Fibroblast of skin of right quadriceps (primary cell): ENCODE results near the gene FSTL4.

Source experiments
- DNase-seq: peaks from one replicate; pipeline ENCODE4 v3.0.0-alpha.2; 2013

The FSTL4 gene

DNA sequence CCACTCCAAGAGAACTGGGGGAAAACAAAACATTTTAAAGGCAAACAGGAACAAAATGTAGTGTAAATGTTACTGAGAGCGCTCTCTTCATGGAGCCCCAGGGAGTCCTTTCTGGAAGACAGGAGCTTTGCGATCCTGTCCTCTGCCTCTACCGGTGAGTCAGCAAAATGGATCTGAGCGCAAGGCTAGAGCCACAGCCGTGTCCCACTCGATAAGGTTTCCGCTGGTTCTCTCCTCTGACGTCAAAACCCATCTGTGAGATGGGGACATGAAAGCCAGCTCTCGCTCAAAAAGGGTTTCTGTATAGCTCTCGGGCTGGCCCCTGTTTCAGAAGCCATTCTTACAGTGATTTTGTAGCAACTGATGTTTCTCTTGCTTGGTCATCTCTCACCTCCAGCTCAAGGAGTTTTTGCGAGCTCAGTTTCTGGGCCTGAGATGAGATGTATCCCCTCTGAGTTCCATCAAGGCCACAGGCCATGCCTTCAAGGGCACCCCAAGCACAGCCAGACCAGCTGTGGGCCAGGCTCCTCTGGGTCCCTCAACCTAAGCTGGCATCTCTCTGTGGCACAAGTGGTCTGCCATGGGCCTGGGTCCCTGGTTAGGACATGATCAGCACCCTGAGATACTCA, 101.6 kb downstream of the FSTL4 start:
- DNase-seq = no peak

DNA sequence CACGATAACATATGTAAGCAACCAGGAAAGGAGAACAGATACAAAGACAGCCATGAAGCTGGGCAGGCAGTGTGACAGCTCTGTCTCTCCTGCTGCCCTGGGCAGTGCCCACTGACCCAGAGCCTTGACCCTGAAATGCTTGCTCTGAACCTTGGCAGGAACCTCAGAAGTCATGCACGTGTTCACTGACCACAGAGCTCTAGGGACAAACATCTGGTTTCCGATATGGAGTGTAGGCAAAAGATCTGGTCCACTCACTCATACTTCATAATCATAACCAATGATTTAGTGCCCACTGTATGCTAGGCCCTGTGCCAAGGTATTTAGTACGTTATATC, 102.6 kb downstream of the FSTL4 start:
- no peak for DNase-seq

DNA sequence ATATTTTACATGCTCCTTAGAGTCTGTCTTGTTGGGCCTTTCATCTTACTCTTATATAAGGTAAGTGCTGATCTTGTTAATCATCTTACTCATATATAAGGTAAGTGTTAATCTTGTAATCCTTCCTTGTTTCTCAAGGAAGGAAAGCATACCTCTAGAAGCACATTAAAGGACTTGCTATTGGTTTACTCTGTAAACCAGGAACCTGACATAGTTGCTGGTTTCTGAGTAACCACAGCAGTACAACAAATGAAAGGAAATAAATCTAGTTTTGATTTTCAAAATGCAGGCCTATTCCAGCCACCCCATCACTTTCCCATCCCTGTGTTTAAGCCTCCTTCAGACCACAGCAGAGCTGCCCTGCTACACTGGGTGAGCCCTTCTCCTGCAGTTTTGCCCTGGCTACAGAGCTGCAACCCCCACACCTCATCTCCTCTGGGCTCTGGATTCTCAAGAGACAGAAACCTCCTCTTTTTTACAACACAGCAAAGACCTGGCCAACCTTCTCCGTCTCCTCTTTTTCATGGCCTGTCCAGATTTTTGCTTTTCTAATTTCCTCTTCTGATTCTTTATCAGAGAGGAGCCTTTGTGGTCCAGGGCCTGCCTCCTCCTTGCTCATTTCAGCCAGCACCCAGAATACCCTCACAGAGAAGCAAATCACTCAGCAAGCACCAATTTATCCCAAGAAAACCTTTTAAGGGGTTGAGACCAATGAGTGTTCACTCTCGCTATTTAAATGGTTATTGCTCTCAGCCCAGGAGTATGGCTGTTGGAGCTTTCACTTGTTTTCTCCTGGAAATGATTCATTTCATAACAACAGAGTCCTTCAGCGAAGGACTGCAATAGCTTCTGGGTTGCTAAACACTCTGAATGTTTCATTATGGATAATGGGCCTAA, 103.2 kb downstream of the FSTL4 start:
- no peak for DNase-seq

DNA sequence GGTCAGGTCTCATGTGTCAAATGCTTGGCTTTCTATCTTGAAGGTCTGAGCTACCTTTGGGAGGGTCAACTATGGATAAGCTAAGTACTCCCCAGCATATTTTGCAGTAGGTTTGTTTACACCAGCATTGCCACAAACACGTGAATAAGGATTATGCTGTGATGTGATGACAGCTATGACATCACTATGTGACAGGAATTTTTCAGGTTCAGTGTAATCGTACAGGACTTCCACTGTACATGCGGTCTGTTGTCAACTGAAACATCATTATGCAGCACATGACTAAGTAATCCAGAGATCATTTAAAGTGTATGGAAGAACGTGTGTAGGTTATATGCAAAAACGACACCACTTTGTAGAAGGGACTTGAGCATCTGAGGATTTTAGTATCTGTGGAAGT, 104.0 kb downstream of the FSTL4 start:
- DNase-seq = no peak

DNA sequence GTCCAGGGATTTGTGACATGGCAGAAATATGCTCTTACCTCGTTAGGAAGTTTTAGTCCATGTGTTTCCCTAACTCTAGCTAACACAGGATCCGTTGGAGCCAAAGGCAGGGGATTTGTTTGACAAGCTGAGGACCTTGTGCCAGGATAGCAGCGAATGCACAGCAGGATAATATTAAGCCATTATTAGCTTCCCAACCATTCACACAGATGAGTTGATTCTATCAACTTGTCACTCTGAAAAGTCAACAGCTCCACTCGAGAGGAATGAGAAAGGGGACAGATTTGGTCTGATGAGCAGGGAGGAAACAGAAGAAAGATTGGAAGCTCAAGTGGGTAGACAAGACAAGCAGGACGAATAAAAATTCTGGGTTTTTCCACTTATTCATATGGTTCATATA, 106.2 kb downstream of the FSTL4 start:
- no peak for DNase-seq

DNA sequence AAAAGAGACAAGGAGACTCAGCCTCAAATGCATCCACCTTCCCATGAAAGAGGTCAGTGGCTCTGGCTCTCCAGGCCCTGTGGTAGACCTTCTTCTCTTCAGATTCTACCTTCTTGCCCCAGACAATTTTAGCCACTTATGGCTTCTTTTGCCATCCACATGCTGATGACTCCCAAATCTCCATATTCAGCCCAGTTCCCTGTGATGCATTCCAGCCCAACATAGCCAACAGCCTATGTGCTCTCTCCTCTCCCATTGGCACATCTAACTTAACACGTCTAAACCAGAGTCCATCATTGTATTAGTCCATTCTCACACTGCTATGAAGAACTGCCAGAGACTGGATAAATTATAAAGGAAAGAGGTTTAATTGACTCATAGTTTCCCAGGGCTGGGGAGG, 108.8 kb downstream of the FSTL4 start:
- no peak for DNase-seq

DNA sequence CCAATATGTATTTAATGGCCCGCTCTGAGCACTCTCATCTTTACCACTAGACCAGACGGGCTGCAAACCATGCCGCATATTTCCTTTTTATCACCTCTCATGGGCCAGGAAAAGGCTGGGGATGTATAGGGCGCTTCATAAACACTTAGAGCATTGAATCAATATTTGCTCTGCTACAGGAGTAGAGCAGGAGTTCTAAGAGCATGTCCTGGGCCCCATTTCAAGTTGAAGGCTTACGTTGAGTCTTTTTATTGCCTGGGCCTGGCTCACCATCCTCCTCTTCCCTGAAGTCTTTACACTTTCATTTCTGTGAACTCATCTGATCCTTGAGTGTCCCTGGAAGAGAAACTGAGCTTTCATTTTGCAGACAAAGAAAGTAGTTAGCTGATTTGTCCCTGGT, 112.4 kb downstream of the FSTL4 start:
- DNase-seq = no peak

DNA sequence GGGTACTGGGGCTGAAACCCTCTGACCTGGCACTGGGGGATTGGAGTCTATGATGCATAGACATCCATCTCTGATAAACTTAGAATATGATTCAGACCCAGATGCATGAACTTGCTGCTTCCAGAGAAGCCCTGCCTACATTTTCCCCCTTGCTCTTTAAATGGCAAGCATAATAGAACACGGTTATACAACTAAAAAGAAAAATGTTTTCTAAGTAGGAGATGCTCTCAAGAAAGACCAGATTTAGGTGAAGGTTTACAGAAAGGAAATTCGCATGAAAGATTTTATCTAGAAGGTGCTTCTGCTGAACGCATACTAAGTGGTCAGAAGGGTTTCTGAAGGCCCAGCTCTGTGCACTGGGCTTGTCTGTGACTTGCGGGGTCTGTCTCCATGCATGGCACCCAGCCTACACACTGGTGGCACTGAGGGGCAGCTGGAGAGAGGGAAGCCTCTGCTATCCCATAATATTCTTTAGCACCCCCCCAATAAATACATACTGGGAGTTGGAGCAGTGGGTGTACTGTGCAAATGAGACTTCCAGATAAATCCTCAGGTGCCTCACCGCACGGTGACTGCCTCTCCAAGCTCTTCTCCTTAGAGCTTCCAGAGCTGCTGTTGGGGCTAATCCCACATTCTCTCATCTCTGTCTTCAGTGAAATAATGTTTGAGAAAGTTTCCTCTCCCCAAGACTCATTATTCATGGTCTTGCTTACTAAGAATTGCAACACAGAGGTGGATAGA, 114.6 kb downstream of the FSTL4 start:
- DNase-seq = no peak

DNA sequence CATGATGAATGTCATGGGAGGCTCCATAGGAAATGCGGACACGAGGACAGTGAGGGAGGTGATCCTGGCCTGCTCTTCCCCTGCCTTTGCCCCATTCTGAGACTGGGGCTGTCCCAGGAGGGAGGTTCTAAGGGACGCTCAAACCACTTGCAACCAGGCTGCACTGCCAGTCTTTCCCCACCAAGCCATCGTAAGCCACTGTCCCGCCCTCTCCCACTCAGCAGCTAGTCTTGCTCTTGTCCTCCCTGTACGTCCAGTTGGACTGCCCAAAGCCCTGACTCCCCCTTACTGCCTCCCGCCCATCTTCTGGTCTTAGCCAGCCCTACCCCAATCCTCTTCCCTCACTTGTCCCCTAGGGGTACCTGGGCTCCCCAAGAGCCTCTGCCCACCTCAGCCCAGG, 115.7 kb downstream of the FSTL4 start:
- DNase-seq = no peak

DNA sequence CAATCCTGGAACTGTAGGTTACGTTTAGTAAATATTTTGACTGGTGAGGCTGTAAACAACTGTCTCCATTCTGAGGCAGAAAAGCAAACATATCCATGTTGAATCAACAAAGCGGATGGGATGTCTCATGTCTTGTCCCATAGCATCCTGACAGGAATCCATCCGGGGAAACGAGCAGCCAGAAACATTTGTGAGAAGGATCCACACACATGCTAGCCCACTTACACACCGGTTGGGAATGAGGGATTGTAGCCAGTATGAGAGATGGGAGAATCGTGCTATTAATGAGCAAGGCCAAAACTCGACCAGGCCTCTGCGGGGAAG, 117.5 kb downstream of the FSTL4 start:
- DNase-seq = no peak

DNA sequence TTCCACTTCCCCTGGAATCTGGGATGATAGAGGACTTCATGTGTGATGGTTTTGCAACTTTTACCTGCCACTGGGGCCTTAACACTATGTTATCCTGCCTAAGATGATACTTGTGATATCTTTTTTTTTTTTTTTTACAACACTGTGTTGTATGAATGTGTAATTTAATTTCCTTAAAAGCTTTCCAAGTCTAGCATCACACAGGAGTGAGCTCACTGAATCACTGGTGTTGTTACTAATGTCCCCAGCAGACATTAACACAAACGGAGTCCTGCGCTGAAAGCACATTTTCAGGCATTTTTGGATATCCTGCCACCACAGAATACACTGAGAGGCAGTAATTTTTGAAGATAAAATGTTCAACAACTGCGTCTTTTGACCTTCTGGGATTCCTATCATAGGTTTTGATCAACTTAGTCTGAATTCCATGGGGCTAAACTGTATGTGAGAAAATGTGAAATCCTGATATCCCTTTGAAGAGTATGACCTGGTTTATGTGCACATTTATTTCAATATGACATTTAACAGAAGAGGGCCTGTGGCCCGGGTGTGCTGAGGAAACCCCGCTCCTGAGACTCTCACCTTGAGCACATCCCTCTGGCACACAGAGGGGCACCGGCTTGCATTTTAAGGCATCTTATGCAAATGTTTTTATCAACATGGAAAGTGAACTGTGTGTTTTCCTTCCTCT, 118.0 kb downstream of the FSTL4 start:
- DNase-seq = no peak

DNA sequence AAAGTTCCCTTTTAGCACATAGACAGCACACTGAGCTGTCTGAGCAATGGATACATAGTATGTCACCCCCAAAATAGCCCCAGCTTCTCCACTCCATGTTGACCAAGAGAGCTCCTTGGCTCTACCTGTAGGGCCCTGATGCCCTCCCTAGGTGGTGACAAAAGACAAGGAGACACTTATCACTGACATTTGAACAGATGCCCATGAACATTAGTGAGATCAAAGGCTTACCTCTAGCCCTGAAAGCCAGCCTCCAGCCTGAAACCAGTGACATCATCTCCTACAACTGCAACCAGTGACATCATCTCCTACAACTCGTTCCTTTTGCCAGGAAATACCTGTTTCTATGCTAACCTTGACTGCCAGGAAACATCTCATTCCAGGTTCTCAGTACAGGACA, 122.7 kb downstream of the FSTL4 start:
- DNase-seq = no peak

DNA sequence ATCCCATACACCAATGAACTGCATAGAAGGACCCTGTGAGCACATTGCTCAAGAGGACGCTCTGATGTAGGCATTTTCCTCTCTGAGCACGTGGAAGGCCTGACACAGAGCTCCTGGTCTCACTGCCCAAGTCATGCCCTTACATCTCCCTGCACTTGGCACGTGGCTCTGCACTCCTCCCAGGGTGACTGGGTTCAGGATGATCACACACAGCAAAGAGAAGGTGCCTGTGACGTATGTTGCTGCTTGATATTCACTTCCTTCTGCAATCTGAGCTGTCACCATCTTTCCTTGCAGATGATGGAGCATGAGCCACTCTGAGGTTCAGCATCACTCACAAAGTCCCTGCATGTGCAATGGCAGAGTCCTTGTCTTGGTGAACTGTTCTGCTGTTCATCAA, 125.2 kb downstream of the FSTL4 start:
- DNase-seq = no peak

DNA sequence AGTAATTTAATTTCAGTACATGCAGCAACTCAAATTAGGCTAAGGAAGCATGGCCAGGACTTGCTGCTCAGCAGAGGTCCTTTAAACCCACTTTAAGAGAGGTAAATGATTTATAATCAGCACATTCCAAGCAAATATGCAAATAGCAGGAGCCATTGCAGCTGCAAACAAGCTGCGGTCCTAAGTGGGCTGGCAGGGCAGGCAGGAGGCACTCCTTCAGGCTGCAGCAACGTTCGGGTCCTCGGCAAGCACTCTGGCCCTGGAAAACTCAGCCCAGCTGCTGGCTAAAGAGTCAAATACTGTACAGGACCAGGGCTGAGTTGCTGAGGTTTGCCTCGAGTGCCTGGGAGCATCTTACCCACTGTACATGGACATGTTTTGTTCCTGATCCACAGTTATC, 126.9 kb downstream of the FSTL4 start:
- DNase-seq = no peak

DNA sequence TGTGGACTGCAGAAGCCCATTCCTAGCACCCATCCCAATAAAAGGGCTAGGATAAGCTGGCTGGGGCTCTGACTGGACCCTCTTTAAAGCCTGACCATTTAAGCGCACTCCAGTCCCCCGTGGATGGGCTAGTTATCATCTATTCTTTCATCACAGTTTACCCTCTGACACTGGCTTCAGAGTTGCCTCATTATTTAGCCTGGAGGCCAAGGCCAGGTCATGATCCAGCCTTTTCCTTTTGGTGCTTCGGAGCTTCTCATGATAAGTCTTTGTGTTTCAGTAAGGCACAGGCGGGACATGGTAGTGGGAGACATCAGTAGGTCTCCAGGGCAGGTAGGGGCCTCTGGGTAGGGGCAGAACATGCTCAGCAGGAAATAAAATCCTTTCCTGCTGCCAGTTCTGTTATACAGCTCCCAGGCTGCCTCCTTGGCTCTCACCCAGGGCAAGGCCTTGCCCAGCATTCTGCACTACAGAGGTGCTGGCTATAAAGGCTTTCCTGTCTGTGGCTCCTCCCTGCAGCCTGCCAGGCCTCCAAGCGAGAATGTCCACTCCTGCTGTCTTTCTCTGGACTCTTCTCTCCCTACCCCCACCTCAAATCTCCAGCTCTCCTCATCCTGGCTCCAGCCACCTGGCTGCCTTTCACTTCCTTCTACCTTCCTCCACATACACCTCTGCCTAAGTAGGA, 128.8 kb downstream of the FSTL4 start:
- no peak for DNase-seq

DNA sequence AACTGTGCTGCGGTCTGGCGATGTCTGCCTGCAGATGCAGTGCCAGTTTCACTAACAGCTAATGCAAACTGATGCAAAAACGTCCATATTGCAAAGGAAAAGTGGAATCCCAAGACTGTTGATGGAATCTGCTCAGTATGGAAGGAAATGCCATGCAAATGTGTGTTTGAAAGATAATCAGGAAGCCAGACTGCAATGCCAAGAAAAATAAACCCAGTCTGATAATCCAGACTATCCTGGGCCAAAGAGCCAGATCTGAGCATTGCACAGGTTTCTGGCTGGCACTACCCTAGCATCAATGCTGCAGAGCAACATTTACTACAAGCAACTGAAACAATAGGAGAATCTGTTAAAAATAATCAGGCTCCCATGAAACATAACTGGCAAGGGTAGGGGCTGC, 130.3 kb downstream of the FSTL4 start:
- no peak for DNase-seq

DNA sequence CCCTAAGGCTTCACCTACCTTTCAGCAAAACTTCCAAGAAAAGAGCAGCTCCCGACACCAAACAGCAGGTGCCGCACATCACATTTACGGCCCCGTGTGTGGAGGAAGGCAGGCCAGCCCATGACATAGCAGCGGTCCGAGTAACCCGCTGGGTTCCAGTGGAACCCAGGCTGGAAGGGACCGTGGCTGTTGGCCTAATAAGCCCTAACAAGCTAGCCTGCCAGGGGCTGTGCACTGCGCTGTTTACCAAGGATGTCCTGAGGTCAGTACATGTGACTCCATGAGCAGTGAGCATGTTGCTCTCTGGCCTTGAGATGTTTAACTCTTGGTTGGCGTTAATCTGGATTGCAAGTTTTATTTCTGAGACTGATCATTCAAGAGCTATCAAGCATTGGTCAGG, 131.5 kb downstream of the FSTL4 start:
- DNase-seq = no peak

DNA sequence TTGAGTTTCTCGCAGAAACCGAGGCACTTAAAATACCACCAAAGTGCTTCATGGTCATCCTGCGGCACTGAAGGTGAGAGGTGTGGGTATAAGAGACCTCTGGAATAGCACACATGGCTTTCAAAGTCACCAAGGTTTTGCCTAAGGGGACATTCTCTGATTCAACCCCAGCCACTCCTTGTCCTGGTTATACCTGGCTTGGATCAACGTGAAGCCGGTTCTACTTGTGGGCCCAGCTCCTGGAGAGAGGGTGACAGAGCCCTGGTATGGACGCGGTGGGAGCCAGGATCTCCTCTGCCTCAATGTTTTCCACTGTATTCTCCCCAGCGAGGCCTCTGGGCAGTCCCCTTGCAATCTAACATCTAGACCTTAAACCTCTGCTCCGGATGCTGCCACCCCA, 132.0 kb downstream of the FSTL4 start:
- DNase-seq = no peak

DNA sequence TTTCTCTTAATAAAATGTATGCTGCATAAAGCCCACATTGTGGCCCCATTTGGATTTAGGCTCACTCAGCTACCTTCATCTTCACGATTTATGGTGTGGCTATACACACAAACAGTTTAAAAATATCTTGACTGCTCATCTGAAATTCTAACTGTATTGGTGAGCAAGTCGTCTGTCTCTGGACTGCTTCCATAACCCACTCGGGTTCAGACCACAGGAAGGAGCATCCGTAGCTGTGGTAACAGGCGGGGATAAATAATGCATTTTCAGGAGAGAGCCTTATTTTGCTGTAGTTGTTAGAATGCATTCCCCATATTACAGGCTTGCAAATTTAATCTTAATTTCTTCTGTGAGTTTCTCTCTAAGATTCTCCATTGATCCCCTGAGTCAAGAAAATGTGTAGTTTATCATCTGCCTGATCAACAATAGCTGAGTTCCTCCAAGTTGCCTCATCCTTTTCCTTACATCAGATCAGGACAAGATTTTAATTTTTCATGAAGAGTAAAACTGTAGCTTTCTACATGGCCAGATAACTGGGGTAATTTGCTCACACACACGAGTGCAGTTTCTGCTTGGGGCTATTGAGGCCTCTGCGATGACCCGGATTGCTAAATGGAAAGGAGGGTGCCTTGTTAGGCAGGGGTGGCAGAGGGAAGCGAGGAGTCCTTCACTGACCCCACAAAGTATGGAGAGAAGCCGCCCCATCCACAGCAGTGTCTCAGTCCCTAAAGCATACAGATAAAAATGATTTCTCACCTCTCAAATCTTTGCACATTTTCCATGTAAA, 133.9 kb downstream of the FSTL4 start:
- no peak for DNase-seq

DNA sequence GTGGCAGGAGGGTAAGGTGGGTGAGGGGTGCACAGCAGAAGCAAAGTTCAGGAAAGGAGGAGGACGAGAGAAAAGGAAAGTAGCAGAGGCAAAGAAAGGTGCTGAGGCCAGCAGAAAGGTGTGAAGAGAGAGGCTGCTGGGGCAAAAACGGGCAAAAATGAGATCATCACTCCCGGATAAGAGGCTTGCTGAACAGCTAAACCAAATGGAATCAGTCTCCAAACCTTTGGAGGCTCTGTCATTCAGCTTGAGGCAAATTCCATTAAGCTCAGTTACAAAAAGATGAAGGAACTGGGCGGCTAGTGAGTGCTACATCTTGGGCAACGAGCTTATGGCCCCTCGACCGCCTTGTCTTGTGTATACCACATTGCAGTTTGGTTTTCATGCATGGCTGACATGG, 136.4 kb downstream of the FSTL4 start:
- DNase-seq = no peak

DNA sequence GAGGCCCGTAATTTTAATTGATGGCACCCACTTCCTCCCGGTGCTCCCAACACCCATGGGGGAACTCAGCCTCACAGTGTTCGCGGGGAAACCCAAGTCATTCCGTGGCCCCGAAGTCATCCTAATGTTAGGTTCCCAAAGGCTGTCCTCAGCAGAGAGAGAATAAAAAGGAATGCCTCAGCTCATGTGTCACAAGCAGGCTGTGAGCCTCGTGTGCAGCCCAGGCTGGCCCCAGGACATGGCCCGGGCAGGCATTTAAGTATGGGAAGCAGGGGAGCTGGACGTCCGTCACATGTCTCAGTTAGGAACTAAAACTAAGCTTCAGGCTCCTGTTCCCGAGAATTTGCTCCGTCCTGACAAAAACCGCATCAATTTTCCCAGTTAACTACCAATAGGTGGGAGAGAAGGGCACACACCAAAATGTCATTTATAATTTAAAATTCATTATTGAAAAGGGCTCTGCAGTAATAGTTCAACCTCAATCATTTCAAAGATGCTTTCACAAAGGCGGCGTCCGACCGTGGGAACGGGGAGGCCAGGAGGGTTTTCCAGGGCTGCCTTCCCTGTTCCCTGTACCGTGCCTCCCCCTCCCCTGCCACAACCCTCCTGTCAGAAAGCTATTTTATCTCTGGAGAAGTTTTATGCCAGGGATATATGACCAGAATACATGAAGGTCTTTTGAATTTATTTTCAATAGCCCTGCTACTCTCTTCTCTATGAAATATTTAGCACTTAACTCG, 137.3 kb downstream of the FSTL4 start:
- DNase-seq = no peak

DNA sequence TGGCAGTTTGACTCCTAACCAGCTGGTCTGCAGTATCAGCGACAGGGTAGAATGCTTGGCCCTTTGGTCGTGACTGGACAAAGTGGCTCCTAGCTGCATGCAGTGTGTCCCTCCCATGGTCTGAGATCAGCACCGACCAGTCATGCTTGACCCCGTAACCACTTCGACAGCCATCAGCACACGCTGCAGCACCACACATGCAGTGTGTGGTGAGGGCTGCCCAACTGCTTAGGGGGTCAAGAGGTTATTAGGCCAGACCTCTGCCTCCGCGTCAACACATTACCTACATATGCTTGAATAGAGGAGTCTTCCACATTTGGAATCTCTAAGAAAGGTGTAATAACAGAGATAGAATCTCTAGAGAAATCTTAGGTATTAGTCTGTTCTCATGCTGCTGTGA, 139.1 kb downstream of the FSTL4 start:
- no peak for DNase-seq
